T-helper 9 cell (primary cell): ENCODE results near the gene SLITRK6.
"Not testable (repeated sequence)": the region's sequence is repeated elsewhere in the genome, so short reads cannot be mapped to it uniquely, and the experiment has no call there.

Experiments used
- DNase-seq: peaks from one replicate; pipeline ENCODE4 v3.0.0-alpha.2; 2020
- total RNA-seq, 2 donors: gene quantifications; one replicate each; lab custom pipeline; 2026; lab: John Stamatoyannopoulos, UW

Gene SLITRK6, protein sequence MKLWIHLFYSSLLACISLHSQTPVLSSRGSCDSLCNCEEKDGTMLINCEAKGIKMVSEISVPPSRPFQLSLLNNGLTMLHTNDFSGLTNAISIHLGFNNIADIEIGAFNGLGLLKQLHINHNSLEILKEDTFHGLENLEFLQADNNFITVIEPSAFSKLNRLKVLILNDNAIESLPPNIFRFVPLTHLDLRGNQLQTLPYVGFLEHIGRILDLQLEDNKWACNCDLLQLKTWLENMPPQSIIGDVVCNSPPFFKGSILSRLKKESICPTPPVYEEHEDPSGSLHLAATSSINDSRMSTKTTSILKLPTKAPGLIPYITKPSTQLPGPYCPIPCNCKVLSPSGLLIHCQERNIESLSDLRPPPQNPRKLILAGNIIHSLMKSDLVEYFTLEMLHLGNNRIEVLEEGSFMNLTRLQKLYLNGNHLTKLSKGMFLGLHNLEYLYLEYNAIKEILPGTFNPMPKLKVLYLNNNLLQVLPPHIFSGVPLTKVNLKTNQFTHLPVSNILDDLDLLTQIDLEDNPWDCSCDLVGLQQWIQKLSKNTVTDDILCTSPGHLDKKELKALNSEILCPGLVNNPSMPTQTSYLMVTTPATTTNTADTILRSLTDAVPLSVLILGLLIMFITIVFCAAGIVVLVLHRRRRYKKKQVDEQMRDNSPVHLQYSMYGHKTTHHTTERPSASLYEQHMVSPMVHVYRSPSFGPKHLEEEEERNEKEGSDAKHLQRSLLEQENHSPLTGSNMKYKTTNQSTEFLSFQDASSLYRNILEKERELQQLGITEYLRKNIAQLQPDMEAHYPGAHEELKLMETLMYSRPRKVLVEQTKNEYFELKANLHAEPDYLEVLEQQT
- 0 reads per million in 2 donors for total RNA-seq

DNA sequence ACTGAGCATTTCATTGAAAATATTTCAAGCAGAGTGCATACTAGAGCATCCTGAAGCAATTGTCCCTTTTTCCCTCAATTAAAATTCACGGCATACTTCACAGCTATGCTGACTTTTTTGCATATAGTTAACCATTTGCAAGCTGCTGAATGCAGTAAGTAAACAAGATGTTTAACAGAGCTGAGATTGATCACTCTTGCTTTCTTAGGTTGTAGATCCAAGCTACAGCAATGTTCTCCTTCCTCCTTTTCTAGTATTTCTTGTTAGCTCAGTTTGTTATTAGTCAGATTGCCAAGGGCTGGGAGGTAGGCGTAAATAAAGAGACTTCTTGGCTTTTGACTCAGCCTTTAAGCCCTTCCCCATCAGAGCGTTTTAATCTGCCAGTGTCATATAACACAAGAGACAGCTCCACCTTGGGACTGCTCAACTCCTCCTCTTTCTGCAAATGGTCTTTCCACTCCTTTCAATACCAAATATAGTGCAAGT is at the start of gene SLITRK6:
Gene SLITRK6, minus strand, starts transcription at position 323 of the 486 bp plus-strand sequence. CDS start 2,911 bp downstream, outside the sequence.
- no peak for DNase-seq

DNA sequence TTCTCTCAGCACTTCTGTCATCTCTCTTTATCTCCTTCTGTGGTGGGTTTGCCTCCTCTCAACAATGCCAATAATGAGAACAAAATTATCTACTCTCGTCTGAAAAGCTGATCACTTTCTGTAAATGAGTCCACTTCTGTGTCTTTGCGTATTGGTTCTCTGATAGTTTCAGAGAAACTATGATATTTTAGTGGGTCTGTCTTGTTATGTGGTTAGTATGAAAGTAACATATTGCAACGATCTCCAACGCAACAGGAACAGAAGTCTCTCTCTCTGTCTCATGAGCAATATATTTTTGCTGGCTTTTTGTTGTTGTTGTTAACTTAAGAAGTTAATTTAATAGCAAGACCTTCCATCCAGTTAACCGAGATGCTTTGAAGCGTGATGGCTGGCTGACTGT is 47.8 kb upstream of the SLITRK6 start:
- DNase-seq = no peak

DNA sequence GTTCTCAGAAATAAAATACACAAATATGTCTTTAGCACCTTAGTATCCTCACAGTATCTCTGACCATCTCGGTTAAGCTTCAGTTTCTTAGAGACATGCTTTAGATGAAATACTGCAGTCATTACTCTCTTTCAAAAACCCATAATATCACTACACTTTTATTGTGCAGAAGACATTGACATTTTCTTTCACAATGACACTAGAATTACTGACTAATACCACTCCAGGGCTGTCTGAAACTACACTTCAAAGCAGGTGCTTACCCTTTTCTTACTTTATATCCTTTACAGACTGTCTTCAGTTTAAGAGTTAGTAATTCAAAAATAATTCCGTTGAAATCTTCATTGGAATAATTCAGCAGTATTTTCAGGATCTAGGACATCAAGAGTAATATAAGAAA is 42.2 kb upstream of the SLITRK6 start:
- DNase-seq = no peak

GRCh38 chr13:85833921-85834320 is 34.7 kb upstream of the SLITRK6 start:
- DNase-seq = no peak

DNA sequence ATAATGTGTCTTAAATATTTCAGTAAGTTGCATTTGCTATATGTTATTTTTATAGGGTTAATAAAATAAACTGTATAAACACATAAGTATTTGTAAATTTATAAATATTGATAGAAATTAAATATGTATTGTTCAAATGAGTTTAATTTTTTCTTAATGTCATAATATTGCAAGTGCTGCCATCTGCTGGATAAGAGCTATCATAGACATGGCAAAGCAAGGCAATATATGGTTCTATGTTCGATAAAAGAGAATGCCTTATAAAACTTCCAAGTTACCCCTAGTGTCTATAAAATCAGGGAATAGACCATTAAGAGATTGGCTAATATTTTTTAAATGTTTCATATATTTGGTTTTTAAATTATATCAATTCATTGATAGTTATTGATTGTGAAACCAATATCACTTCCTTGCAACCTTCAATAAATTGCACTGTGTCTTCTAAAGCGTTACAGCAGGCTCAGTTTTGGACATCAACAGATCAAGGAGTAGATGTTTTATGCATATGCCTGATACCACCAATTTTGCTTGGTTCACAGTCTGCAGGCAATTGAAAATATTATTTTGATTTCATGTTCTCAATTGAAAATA is 29.0 kb upstream of the SLITRK6 start:
- DNase-seq = no peak

- DNase-seq = no peak
These were observed 26.2 kb upstream of the SLITRK6 start for GRCh38 chr13:85825454-85825853.

DNA sequence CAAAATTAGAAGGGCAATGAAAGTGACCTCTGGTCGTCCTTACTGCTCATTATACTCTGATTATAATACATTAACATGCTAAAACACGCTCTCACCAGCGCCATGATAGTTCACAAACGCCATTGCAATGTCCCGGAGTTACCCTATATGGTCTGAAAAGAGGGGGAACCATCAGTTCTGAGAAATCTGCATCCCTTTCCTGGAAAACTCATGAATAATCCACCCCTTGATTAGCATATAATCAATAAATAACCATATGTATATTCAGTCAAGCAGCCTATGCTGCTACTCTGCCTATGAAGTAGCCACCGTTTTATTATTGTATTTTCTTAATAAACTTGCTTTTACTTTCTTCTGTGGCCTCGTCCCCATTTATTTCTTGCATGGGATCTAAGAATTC is 24.6 kb upstream of the SLITRK6 start:
- no peak for DNase-seq

GRCh38 chr13:85819513-85819912 is 20.3 kb upstream of the SLITRK6 start:
- no peak for DNase-seq

DNA sequence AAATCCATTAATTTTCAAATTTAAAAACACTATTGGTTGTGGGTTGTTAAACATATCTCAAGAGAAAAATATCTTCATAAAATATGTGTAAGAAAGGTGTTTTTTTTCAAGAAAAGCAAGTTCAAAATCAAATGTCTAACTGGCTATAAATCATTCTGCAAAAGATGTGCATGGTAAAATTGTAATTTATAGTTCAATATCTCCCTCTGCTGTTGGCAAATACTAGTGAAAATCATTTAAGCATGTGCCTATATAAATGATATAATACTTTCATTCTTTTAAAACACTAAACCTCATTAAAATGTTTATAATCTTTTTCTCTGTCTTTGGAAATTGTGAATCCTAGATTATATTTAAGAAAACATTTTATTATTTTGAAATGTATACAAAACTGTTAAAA is 17.2 kb upstream of the SLITRK6 start:
- DNase-seq = no peak

DNA sequence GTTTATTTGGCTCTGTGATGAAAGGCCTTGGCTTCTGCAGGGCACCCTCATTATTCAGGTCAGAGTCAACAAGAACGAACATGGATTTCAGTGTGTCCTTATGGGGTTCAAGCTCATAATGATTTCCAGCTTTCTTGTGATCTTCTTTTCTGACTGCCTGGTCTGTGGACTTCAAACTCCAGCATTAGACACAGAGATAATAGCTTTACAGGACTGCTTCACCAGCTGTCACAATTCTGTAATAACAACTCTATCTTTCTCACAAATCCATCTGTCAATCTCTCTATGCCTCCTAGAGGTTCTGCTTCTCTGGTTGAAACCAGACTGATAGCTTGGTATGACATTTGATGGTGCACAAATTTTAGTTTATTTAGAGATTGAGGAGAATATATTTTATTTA is 13.1 kb upstream of the SLITRK6 start:
- DNase-seq = no peak

GRCh38 chr13:85808811-85809210 is 9.6 kb upstream of the SLITRK6 start:
- DNase-seq = no peak

DNA sequence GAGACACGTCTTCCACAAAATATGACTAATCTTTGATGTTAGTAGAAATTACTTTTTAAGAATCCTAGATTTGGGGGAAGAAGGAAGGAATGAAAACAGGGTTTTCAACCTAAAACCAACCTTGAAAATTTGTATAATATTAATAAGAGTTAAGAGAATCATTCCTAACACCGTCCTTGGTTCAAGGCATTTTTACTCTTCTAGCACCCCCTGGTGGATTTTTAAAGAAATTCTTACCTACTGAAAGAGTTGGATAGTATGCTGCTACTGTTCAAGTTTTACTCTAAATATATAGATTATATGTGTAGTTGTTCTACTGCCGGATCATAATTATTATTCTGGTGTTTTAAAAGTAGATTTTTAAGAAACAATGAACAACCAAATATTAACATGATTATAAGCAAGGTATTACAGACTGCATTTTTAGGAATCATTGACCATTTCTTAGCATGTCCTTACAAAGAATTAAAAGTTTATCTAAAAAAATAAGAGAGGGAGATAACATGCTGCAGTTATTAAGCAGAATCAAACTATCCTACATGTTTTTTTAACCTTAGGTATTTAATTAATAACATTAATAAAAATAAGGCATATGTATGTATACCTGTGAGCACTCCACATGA is 7.4 kb upstream of the SLITRK6 start:
- no peak for DNase-seq

- DNase-seq = no peak
These were observed 663 bp downstream of the SLITRK6 start for GRCh38 chr13:85798556-85798955.

DNA sequence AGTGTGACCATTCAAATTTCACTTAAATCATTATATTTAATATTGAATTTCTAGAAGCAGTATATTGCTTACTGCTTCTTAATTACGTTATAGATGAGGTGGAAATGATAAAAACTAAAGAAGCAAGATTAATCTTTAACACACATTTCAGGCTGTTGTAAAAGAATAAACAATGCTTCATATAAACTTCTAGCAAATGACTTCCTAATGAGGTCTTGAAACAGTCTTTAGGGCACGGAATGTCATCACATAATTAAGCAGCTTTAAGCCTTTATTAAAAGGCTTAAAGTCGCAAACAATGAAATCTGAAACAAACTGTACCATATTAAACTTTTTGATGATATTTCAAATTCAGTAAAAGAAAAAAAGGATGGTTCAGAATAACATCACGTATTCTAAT is 1.9 kb downstream of the SLITRK6 start:
- no peak for DNase-seq

GRCh38 chr13:85785205-85785604 is 14.0 kb downstream of the SLITRK6 start:
- DNase-seq = no peak

DNA sequence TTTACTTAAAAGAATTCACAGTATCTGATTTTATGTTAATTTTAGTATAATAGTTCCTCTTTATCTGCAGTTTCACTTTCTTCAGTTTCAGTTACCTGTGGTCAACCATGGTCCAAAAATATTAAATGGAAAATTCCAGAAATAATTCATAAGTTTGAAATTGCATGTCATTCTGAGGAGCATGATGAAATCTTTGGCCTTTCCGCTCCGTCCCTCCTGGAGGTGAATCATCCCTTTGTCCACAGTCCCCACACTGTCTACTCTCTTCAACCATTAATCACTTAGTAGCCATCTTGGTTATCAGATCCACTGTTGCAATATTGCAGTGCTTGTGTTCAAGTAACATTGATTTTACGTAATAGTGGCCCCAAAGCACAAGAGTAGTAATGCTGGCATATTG is 26.9 kb downstream of the SLITRK6 start:
- DNase-seq = no peak

DNA sequence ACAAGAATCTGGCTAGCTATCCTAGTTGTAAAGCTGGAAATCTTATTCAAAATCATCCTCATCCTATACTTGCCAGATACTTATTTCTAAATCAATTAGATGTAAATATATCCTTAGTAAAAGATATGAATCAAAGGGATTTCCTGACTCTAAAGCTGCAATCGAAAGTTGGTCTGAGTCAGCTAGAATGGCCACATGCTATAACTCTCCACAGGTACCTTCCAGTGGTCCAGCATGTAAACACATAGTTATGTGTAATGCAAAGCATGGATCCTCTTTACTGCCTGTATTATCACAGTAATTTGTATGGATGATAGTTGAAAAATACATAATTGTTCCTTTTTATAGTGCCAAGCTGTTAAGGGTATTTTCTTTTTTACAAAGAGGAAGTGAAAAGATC is 27.4 kb downstream of the SLITRK6 start:
- no peak for DNase-seq

- DNase-seq = no peak
These were observed 30.3 kb downstream of the SLITRK6 start for GRCh38 chr13:85768946-85769345.

DNA sequence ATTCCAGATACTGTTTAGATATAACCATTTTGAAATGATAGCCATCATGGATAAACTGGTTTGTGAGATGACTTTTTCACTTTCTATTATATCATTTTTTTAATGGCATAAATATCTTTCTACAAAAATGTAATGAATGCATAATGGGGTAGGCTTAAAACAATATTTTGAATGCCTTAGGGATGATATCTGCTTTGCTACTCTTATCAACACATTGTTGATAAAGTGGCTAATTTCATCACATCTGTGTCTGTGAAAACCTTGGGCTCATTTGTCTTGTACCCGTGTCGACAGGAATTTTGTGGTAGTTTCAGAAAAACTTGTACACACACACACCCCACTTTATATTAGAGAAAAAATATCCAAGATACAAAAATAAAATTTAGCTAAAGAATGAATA is 44.1 kb downstream of the SLITRK6 start:
- DNase-seq = no peak

DNA sequence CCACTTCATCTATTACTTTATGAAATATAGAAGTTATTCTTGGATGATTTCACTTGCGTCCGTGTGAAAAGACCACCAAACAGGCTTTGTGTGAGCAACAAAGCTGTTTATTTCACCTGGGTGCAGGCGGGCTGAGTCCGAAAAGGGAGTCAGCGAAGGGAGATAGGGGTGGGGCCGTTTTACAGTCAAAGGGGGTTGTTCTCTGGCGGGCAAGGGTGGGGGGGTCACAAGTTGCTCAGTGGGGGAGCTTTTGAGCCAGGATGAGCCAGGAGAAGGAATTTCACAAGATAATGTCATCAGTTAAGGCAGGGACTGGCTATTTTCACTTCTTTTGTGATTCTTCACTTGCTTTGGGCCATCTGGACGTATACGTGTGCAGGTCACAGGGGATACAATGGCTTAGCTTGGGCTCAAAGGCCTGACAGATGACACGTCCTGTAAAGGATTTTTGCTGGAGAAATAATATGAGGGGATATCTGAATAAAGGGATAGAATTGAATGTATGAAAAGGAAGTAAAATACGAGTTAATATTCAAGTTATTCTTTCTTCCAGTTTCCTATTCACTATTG is 55.9 kb downstream of the SLITRK6 start:
- not testable (repeated sequence) for DNase-seq
